IMR-90 (cell line): ENCODE measurements around the gene WEE1. TPM values are rescaled to one million over a fixed set of nuclear protein-coding genes. Genes with fewer than 3 reads are reported as not detected.

Source experiments
- ATAC-seq: fragments of 200-7000 bp; cut with Tn5 transposase; 2 replicates; pipeline ENCODE4 v1.9.1; 2020; ENCODE audit warnings: low read depth, mild to moderate bottlenecking, moderate library complexity
- BruUV-seq: library from RNA; stranded (reverse); fragments of 400-500 nt; replicated peaks from 2 replicates; lab custom pipeline; 2021; lab: Mats Ljungman, UMichigan
- CTCF ChIA-PET: fragments of 300-600 bp; formaldehyde crosslinking; extraction: SDS; loops from one replicate; lab custom pipeline; 2021; ENCODE audit warnings: antibody characterized with exemption; lab: Yijun Ruan, JAX
- POLR2A ChIA-PET: fragments of 300-600 bp; sonication (Branson Sonifier 250); formaldehyde crosslinking; loops from one replicate; lab custom pipeline; 2022; ENCODE audit warnings: antibody characterized with exemption; ENCODE audit not compliant: unreplicated experiment; lab: Charles Lee
- DNase-seq: peaks from one replicate; pipeline ENCODE4 v3.0.0; 2013
- H2AFZ ChIP-seq: replicated peaks from 2 replicates; pipeline ENCODE3; 2013; ENCODE audit warnings: low read length, mild to moderate bottlenecking; ENCODE audit not compliant: poor library complexity
- H2AK5ac ChIP-seq: 2 replicates; pipeline ENCODE4 v1.6.1; 2013; ENCODE audit warnings: low read depth, low read length, inconsistent platforms
- H2AK9ac ChIP-seq: replicated peaks from 2 replicates; pipeline ENCODE3; 2013; ENCODE audit warnings: mild to moderate bottlenecking, low read depth, low read length, moderate library complexity; ENCODE audit not compliant: poor library complexity
- H2BK120ac ChIP-seq: 2 replicates; pipeline ENCODE4 v1.6.1; 2013; ENCODE audit warnings: low read depth, low read length, inconsistent platforms
- H2BK15ac ChIP-seq: 3 replicates; pipeline ENCODE4 v1.6.1; 2013; ENCODE audit warnings: low read depth, low read length, inconsistent platforms
- H2BK20ac ChIP-seq: 2 replicates; pipeline ENCODE4 v1.6.1; 2013; ENCODE audit warnings: low read depth, mild to moderate bottlenecking, inconsistent platforms, low read length, moderate library complexity
- H2BK5ac ChIP-seq: 2 replicates; pipeline ENCODE4 v1.6.1; 2013; ENCODE audit warnings: mild to moderate bottlenecking, low read depth, low read length, inconsistent platforms; ENCODE audit not compliant: poor library complexity, severe bottlenecking
- H3K14ac ChIP-seq: replicated peaks from 2 replicates; pipeline ENCODE4 v1.6.1; 2013; ENCODE audit warnings: low read depth, low read length, inconsistent platforms
- H3K18ac ChIP-seq: 2 replicates; pipeline ENCODE4 v1.6.1; 2013; ENCODE audit warnings: low read depth, low read length, control low read depth
- H3K23ac ChIP-seq: 2 replicates; pipeline ENCODE4 v1.6.1; 2013; ENCODE audit warnings: low read depth, low read length, inconsistent platforms
- H3K27ac ChIP-seq: 2 replicates; pipeline ENCODE4 v1.5.1; 2013; ENCODE audit warnings: mild to moderate bottlenecking, control low read depth, low read length; ENCODE audit not compliant: insufficient read depth
- H3K27me3 ChIP-seq: 2 replicates; pipeline ENCODE4 v1.6.1; 2013; ENCODE audit warnings: low read length; ENCODE audit not compliant: control insufficient read depth, insufficient read depth
- H3K36me3 ChIP-seq: 2 replicates; pipeline ENCODE4 v1.6.1; 2013; ENCODE audit warnings: low read length, mixed read lengths; ENCODE audit not compliant: control insufficient read depth, insufficient read depth
- H3K4ac ChIP-seq: 2 replicates; pipeline ENCODE4 v1.6.1; 2013; ENCODE audit warnings: low read depth, low read length, inconsistent platforms
- H3K4me1 ChIP-seq: 2 replicates; pipeline ENCODE4 v1.6.1; 2013; ENCODE audit warnings: low read length, mixed read lengths; ENCODE audit not compliant: control insufficient read depth, insufficient read depth
- H3K4me2 ChIP-seq: 2 replicates; pipeline ENCODE4 v1.6.1; 2013; ENCODE audit warnings: low read depth, mild to moderate bottlenecking, control low read depth, low read length, moderate library complexity
- H3K4me3 ChIP-seq: 2 replicates; pipeline ENCODE4 v1.5.1; 2013; ENCODE audit warnings: low read depth, mild to moderate bottlenecking, control low read depth, low read length, moderate library complexity; ENCODE audit not compliant: insufficient read depth
- H3K56ac ChIP-seq: 2 replicates; pipeline ENCODE4 v1.6.1; 2013; ENCODE audit warnings: low read length, inconsistent platforms; ENCODE audit not compliant: insufficient read depth; ENCODE audit errors: extremely low read depth
- H3K79me1 ChIP-seq, 2 experiments: 2 replicates each; pipeline ENCODE4 v1.6.1; 2013; ENCODE audit warnings: low read length in 2 of 2, inconsistent platforms in 1 of 2, low read depth in 1 of 2
- H3K9ac ChIP-seq: 2 replicates; pipeline ENCODE4 v1.6.1; 2013; ENCODE audit warnings: low read depth, low read length, control low read depth
- H3K9me1 ChIP-seq: 2 replicates; pipeline ENCODE4 v1.6.1; 2013; ENCODE audit warnings: low read length, inconsistent platforms; ENCODE audit not compliant: insufficient read depth
- H3K9me3 ChIP-seq: 2 replicates; pipeline ENCODE4 v1.6.1; 2013; ENCODE audit warnings: low read length; ENCODE audit not compliant: control insufficient read depth, insufficient read depth
- H4K20me1 ChIP-seq: 2 replicates; pipeline ENCODE4 v1.6.1; 2013; ENCODE audit warnings: low read length, inconsistent platforms; ENCODE audit not compliant: insufficient read depth
- H4K5ac ChIP-seq: 2 replicates; pipeline ENCODE4 v1.6.1; 2013; ENCODE audit warnings: mild to moderate bottlenecking, low read depth, low read length, control low read depth
- H4K8ac ChIP-seq, 2 experiments: 2 replicates each; pipeline ENCODE4 v1.6.1; 2013; ENCODE audit warnings: low read depth in 2 of 2, low read length in 2 of 2, control low read depth in 1 of 2, inconsistent platforms in 1 of 2
- H4K91ac ChIP-seq: 2 replicates; pipeline ENCODE4 v1.6.1; 2013; ENCODE audit warnings: low read depth, low read length, inconsistent platforms; ENCODE audit not compliant: insufficient read depth
- CEBPB ChIP-seq: IDR thresholded peaks from 2 replicates; pipeline ENCODE4 v1.6.1; 2012; ENCODE audit warnings: low read depth, low read length, improper control_type of control experiment
- ELK1 ChIP-seq: fragments of 150-350 bp; IDR thresholded peaks from 2 replicates; pipeline ENCODE4 v1.6.1; 2016; ENCODE audit warnings: low read depth, mild to moderate bottlenecking, low read length, moderate library complexity, borderline replicate concordance
- MAFK ChIP-seq: IDR thresholded peaks from 2 replicates; pipeline ENCODE4 v1.6.1; 2012; ENCODE audit warnings: low read depth, low read length, improper control_type of control experiment
- MAZ ChIP-seq: IDR thresholded peaks from 2 replicates; pipeline ENCODE4 v1.6.1; 2012; ENCODE audit warnings: low read depth, mild to moderate bottlenecking, low read length, improper control_type of control experiment, moderate library complexity, borderline replicate concordance
- MXI1 ChIP-seq: IDR thresholded peaks from 2 replicates; pipeline ENCODE4 v1.6.1; 2012; ENCODE audit warnings: low read depth, mild to moderate bottlenecking, low read length, moderate library complexity, borderline replicate concordance
- NFE2L2 ChIP-seq: fragments of 150-350 bp; IDR thresholded peaks from 2 replicates; pipeline ENCODE4 v1.6.1; 2016; ENCODE audit warnings: low read depth, mild to moderate bottlenecking, low read length
- RCOR1 ChIP-seq: IDR thresholded peaks from 2 replicates; pipeline ENCODE4 v1.6.1; 2012; ENCODE audit warnings: mild to moderate bottlenecking, low read length, improper control_type of control experiment; ENCODE audit not compliant: insufficient replicate concordance
- RFX5 ChIP-seq: IDR thresholded peaks from 2 replicates; pipeline ENCODE4 v1.8.0; 2012; ENCODE audit warnings: low read depth, mild to moderate bottlenecking, low read length, moderate library complexity
- SMC3 ChIP-seq: fragments of 150-350 bp; IDR thresholded peaks from 2 replicates; pipeline ENCODE4 v1.6.1; 2016; ENCODE audit warnings: low read depth, mild to moderate bottlenecking, antibody characterized with exemption, low read length, moderate library complexity
- USF2 ChIP-seq: fragments of 150-350 bp; IDR thresholded peaks from 2 replicates; pipeline ENCODE4 v1.6.1; 2017; ENCODE audit warnings: mild to moderate bottlenecking, antibody characterized with exemption, low read length, low read depth
- WGBS, 2 experiments: methylation state at CpG; one replicate each; pipeline versions ENCODE4 v1.1.5 to v1.1.7; 2013; ENCODE audit warnings: missing lambda C conversion rate in 2 of 2; ENCODE audit not compliant: insufficient read length in 1 of 2; ENCODE audit errors: extremely low coverage in 2 of 2; 5-methylcytosine and 5-hydroxymethylcytosine counted together
- dilution Hi-C: fragments of 300-500 bp; cut with HindIII; formaldehyde crosslinking; loops from one replicate; pipeline ENCODE4 v1.14.3; 2018; ENCODE audit warnings: low sequenced_read_pairs; ENCODE audit not compliant: unreplicated experiment
- in situ Hi-C: fragments of 300-500 bp; cut with MboI; formaldehyde crosslinking; loops from 3 replicates; pipeline ENCODE4 v1.14.3; 2019; ENCODE audit warnings: low sequenced_read_pairs, inconsistent platforms, mixed read lengths
- intact Hi-C: fragments of 100-400 bp; cut with micrococcal nuclease; formaldehyde crosslinking; loops from 2 replicates; pipeline ENCODE4 v1.10.0; 2022
- polyA plus RNA-seq, 3 experiments: library from polyadenylated mRNA; depleted of rRNA; stranded (reverse); fragments of >200 nt; gene quantifications; 2 replicates each; pipeline ENCODE4 v1.2.3, GENCODE V29; 2012; ENCODE audit warnings: low replicate concordance in 1 of 3
- total RNA-seq: library from RNA; depleted of rRNA; stranded (reverse); fragments of >200 nt; gene quantifications from 2 replicates; pipeline ENCODE4 v1.2.3, GENCODE V29; 2012
- TF ChIP-seq, protein P1 (sequence below): conservative IDR thresholded peaks from 2 replicates; pipeline ENCODE4 v1.5.1; 2012; ENCODE audit warnings: mild to moderate bottlenecking, low read depth, low read length, improper control_type of control experiment

The WEE1 gene
- total and polyA plus RNA-seq, 2 of the 4 experiments (the other 2 are of a cell fraction) = 26.5 to 29.2 TPM

- TF ChIP-seq MAZ = no peak
Measured at GRCh38 chr11:9626496-9627394, 53.3 kb downstream of the WEE1 start (continued).

DNA sequence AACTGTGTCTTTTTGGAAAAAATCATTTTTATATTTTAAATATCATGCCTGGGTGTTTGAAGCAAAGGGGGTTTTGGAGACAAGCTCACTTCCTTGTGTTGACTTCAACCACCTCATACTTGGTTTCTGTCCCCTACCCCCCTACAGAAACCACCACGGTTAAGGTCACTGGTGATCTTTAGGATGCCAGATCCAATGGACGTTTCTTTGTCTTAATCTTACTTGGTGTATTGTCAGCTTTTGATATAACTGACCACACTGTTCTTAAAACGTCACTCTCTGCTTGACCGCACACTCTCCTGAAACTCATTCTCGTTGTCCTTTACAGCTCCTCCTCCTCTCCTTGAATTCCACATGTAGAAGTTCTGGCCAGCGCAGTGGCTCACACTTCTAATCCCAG, 55.6 kb downstream of the WEE1 start:
- Histone ChIP-seq H3K27ac (no peak overlapping the region), H2AK9ac (no peak overlapping the region), H4K5ac (no peak overlapping the region), H4K91ac (no peak overlapping the region), H3K36me3 (no peaks in the 10 kb centered on the region), H3K23ac (no peak overlapping the region), H3K9me1 (peaks cover under 1% of the 10 kb centered on the region; the same call in 1 of the 2 replicates), H3K4ac (no peak overlapping the region), H2BK120ac (no peak overlapping the region), H4K8ac (no peak overlapping the region), H3K79me1 (no peaks in the 10 kb centered on the region), H3K9me3 (no peaks in the 10 kb centered on the region), H4K20me1 (no peaks in the 10 kb centered on the region), H2AK5ac (no peak overlapping the region), H2BK20ac (no peak overlapping the region), H2BK5ac (no peak overlapping the region), H2BK15ac (no peak overlapping the region), H3K56ac (no peak overlapping the region), H3K4me1 (peaks cover 3% of the 10 kb centered on the region; the same call in 1 of the 2 replicates), H3K9ac (no peak overlapping the region), H3K4me2 (no peak overlapping the region), H3K4me3 (no peak overlapping the region), H3K18ac (no peak overlapping the region), H3K27me3 (no peaks in the 10 kb centered on the region), H3K14ac (no peak overlapping the region), H2AFZ (no peak overlapping the region)
- CTCF ChIA-PET = no interaction called here
- dilution Hi-C loops (no loop called here), intact Hi-C loops (no loop called here), in situ Hi-C loops (no loop called here)
- DNase-seq = no peak
- POLR2A ChIA-PET = no interaction called here
- no CpG with 5 or more reads among the region's 6 CpGs for WGBS, 2 experiments
- BruUV-seq = no TSS peak
- no peak for ATAC-seq
- TF ChIP-seq SMC3 (no peak), NFE2L2 (no peak), RCOR1 (no peak), ELK1 (no peak), MAZ (no peak), MXI1 (no peak), RFX5 (no peak), CEBPB (no peak), MAFK (no peak), USF2 (no peak)
- TF ChIP-seq, protein P1, sequence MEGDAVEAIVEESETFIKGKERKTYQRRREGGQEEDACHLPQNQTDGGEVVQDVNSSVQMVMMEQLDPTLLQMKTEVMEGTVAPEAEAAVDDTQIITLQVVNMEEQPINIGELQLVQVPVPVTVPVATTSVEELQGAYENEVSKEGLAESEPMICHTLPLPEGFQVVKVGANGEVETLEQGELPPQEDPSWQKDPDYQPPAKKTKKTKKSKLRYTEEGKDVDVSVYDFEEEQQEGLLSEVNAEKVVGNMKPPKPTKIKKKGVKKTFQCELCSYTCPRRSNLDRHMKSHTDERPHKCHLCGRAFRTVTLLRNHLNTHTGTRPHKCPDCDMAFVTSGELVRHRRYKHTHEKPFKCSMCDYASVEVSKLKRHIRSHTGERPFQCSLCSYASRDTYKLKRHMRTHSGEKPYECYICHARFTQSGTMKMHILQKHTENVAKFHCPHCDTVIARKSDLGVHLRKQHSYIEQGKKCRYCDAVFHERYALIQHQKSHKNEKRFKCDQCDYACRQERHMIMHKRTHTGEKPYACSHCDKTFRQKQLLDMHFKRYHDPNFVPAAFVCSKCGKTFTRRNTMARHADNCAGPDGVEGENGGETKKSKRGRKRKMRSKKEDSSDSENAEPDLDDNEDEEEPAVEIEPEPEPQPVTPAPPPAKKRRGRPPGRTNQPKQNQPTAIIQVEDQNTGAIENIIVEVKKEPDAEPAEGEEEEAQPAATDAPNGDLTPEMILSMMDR = no peak
